ENCODE measurements around the gene COPS7A. TPM values are rescaled to one million over a fixed set of nuclear protein-coding genes. Genes with fewer than 3 reads are reported as not detected.

COPS7A gene
- total and polyA plus RNA-seq, 2 donors, result 28.0 to 39.8 TPM

GRCh38 chr12:6775185-6776174 is 51.6 kb downstream of the COPS7A start:
- Histone ChIP-seq H3K27me3 (ENCODE audit: control insufficient read depth in 2 of 2, insufficient read depth in 1 of 2, low read length in 1 of 2) (peaks cover 17 to 77% of the 10 kb centered on the region in 2 donors), H3K27ac (ENCODE audit: low read depth in 1 of 2, low read length in 1 of 2) (no peak overlapping the region), H3K4me1 (ENCODE audit: control insufficient read depth in 2 of 2, insufficient read depth in 2 of 2, low read length in 2 of 2) (peaks cover 52 to 88% of the 10 kb centered on the region in 2 donors), H3K9me3 (ENCODE audit: control insufficient read depth in 2 of 2, insufficient read depth in 1 of 2, low read length in 1 of 2) (no peaks in the 10 kb centered on the region), H3K4me3 (ENCODE audit: low read length in 2 of 2) (no peak overlapping the region), H3K36me3 (ENCODE audit: control insufficient read depth in 2 of 2, insufficient read depth in 2 of 2, low read length in 1 of 2) (no peaks in the 10 kb centered on the region)
- 96% methylated on average over 16 of the region's 16 CpGs for WGBS
- DNase-seq (ENCODE audit: low read depth in 6 of 9, low spot score in 9 of 9), result no peak

DNA sequence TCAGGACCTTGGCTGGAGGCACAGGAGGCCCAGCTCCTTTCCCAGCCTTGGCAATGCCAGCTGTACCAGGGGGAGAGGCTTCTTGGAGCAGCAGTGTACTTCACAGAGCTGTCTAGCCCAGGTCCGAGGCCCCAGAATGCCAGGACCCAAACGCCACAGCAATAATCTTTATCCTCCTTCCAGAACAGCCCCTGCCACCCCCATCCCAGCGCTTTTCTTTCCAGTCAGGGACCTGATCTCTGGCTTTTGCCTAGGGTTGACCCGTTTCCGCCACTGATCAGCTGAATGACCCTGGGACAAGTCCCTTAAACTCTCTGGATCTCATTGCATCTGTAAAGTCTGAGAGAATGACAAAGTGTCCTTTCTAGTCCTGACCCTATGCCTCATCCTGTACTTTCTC is 53.5 kb downstream of the COPS7A start:
- Histone ChIP-seq H3K4me3 (ENCODE audit: low read length in 2 of 2) (no peak overlapping the region), H3K27ac (ENCODE audit: low read depth in 1 of 2, low read length in 1 of 2) (no peak overlapping the region), H3K36me3 (ENCODE audit: control insufficient read depth in 2 of 2, insufficient read depth in 2 of 2, low read length in 1 of 2) (no peaks in the 10 kb centered on the region), H3K4me1 (ENCODE audit: control insufficient read depth in 2 of 2, insufficient read depth in 2 of 2, low read length in 2 of 2) (peaks cover 55 to 89% of the 10 kb centered on the region in 2 donors), H3K9me3 (ENCODE audit: control insufficient read depth in 2 of 2, insufficient read depth in 1 of 2, low read length in 1 of 2) (no peaks in the 10 kb centered on the region), H3K27me3 (ENCODE audit: control insufficient read depth in 2 of 2, insufficient read depth in 1 of 2, low read length in 1 of 2) (peaks cover 17 to 57% of the 10 kb centered on the region in 2 donors)
- DNase-seq (ENCODE audit: low read depth in 6 of 9, low spot score in 9 of 9), result no peak
- 98% methylated on average over 5 of the region's 5 CpGs for WGBS

DNA sequence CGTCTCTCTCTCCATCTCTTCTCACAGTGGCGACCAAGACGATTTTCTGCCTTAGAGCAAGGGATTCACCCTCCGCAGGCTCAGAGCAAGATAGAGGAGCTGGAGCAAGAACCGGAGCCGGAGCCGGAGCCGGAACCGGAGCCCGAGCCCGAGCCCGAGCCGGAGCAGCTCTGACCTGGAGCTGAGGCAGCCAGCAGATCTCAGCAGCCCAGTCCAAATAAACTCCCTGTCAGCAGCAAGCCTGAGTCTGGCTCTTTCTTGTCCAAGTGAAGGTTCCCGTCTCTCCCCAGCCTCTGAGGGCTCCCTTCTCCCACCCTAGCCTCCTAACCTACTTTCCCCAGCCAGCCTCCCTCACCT is 54.3 kb downstream of the COPS7A start:
- Histone ChIP-seq H3K27ac (ENCODE audit: low read depth in 1 of 2, low read length in 1 of 2) (peak overlapping the region in 1 of 2 donors; percentile 98), H3K4me1 (ENCODE audit: control insufficient read depth in 2 of 2, insufficient read depth in 2 of 2, low read length in 2 of 2) (peaks cover 59 to 89% of the 10 kb centered on the region in 2 donors), H3K27me3 (ENCODE audit: control insufficient read depth in 2 of 2, insufficient read depth in 1 of 2, low read length in 1 of 2) (peaks cover 12 to 49% of the 10 kb centered on the region in 2 donors), H3K4me3 (ENCODE audit: low read length in 2 of 2) (peak overlapping the region; percentile 35 to 47), H3K36me3 (ENCODE audit: control insufficient read depth in 2 of 2, insufficient read depth in 2 of 2, low read length in 1 of 2) (no peaks in the 10 kb centered on the region), H3K9me3 (ENCODE audit: control insufficient read depth in 2 of 2, insufficient read depth in 1 of 2, low read length in 1 of 2) (no peaks in the 10 kb centered on the region)
- WGBS, result 64% methylated on average over 14 of the region's 14 CpGs
- peak in 1 of 9 donors; percentile 42 for DNase-seq (ENCODE audit: low read depth in 6 of 9, low spot score in 9 of 9)

DNA sequence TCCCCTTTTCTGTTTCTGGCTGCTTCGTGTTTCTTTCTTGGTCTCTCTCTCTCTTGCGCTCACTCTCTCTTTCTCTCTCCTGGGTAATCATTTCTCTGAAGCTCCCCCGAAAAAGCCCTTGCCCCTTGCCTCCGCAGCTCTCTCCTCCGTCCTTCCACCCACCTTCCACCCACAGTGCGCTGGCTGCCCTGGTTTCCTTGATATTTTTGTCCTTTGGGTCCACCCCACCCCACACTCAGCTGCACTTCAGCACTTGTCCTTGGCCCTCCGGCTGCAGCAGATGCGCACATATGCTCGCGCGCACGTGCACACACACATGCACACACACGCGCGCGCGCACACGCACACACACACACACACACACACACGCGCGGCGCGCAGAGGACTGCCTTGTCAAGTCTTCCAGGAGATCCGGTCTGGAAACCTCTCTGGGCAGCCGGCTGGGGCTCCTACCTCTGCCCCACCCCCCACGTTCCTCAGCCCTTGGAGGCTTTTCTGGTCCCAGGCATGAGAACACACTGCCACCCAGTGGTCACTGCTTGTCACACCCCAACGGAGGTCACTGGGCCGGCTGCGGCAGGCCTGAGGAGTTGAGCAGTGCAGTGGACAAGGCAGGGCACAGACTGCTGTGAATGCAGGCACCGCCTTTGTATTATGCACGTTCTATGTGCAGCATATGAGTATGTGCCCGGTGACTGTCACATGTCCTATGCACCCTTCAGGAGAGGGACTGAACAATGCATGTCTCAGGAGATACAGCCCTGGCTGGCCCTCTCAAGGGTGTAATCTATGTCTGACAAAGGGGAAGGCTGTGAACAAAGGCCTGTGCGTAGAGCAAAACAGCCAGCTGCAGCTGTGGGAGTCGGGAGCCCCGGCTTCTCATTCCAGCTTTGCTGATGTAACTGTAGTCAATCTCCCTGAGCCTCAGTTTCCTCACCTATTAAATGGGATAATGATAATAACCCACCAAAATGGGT is 55.0 kb downstream of the COPS7A start:
- WGBS, result 5% methylated on average over 35 of the region's 35 CpGs
- peak; percentile 76 to 94 (median 87) for DNase-seq (ENCODE audit: low read depth in 6 of 9, low spot score in 9 of 9)

GRCh38 chr12:6779708-6780432 is 56.0 kb downstream of the COPS7A start:
- no peaks in the 10 kb centered on the region for H3K9me3 ChIP-seq (ENCODE audit: control insufficient read depth in 2 of 2, insufficient read depth in 1 of 2, low read length in 1 of 2)
- 81% methylated on average over 6 of the region's 6 CpGs for WGBS
- DNase-seq (ENCODE audit: low read depth in 6 of 9, low spot score in 9 of 9), result peak in 2 of 9 donors; percentile 56 to 76
- peak overlapping the region; percentile 67 to 98 for H3K27ac ChIP-seq (ENCODE audit: low read depth in 1 of 2, low read length in 1 of 2)
- H3K4me1 ChIP-seq (ENCODE audit: control insufficient read depth in 2 of 2, insufficient read depth in 2 of 2, low read length in 2 of 2), result peaks cover 68 to 91% of the 10 kb centered on the region in 2 donors
- no peak overlapping the region for H3K4me3 ChIP-seq (ENCODE audit: low read length in 2 of 2)
- peaks cover 0 to 33% of the 10 kb centered on the region in 2 donors for H3K27me3 ChIP-seq (ENCODE audit: control insufficient read depth in 2 of 2, insufficient read depth in 1 of 2, low read length in 1 of 2)
- no peaks in the 10 kb centered on the region for H3K36me3 ChIP-seq (ENCODE audit: control insufficient read depth in 2 of 2, insufficient read depth in 2 of 2, low read length in 1 of 2)

More for the DNA sequence above, 55.0 kb downstream of the COPS7A start:
- peaks cover 62 to 91% of the 10 kb centered on the region in 2 donors for H3K4me1 ChIP-seq (ENCODE audit: control insufficient read depth in 2 of 2, insufficient read depth in 2 of 2, low read length in 2 of 2)
- H3K4me3 ChIP-seq (ENCODE audit: low read length in 2 of 2), result peak overlapping the region; percentile 35 to 47
- no peaks in the 10 kb centered on the region for H3K9me3 ChIP-seq (ENCODE audit: control insufficient read depth in 2 of 2, insufficient read depth in 1 of 2, low read length in 1 of 2)
- peak overlapping the region; percentile 87 to 98 for H3K27ac ChIP-seq (ENCODE audit: low read depth in 1 of 2, low read length in 1 of 2)
- peaks cover 6 to 43% of the 10 kb centered on the region in 2 donors for H3K27me3 ChIP-seq (ENCODE audit: control insufficient read depth in 2 of 2, insufficient read depth in 1 of 2, low read length in 1 of 2)
- no peaks in the 10 kb centered on the region for H3K36me3 ChIP-seq (ENCODE audit: control insufficient read depth in 2 of 2, insufficient read depth in 2 of 2, low read length in 1 of 2)

DNA sequence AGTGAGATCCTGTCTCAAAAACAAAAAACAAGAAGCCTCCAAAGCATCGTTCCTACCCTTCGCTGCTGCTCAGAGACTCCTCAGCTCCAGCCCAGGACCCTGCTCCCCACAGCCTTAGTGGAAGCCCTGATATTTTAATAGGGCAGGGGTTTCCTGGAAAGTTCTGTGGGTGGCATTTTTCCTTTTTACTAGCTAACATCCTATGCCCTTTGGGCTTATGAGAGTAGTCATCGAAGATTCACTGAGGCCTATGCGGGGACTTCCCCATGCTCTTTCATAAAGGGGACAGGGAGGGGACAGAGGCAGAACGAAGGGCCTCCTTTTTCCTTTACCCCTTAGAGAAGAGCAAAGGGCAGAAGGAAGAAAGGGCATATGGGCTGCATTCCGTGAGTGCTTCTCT is 56.7 kb downstream of the COPS7A start:
- no peak overlapping the region for H3K4me3 ChIP-seq (ENCODE audit: low read length in 2 of 2)
- H3K4me1 ChIP-seq (ENCODE audit: control insufficient read depth in 2 of 2, insufficient read depth in 2 of 2, low read length in 2 of 2), result peaks cover 72 to 91% of the 10 kb centered on the region in 2 donors
- H3K27me3 ChIP-seq (ENCODE audit: control insufficient read depth in 2 of 2, insufficient read depth in 1 of 2, low read length in 1 of 2), result peaks cover 0 to 26% of the 10 kb centered on the region in 2 donors
- H3K27ac ChIP-seq (ENCODE audit: low read depth in 1 of 2, low read length in 1 of 2), result peak overlapping the region; percentile 74 to 98
- H3K9me3 ChIP-seq (ENCODE audit: control insufficient read depth in 2 of 2, insufficient read depth in 1 of 2, low read length in 1 of 2), result no peaks in the 10 kb centered on the region
- H3K36me3 ChIP-seq (ENCODE audit: control insufficient read depth in 2 of 2, insufficient read depth in 2 of 2, low read length in 1 of 2), result no peaks in the 10 kb centered on the region
- no peak for DNase-seq (ENCODE audit: low read depth in 6 of 9, low spot score in 9 of 9)
- WGBS, result 93% methylated on average over 6 of the region's 6 CpGs

Other genes starting within 250 kb of the COPS7A start
- 252 TPM for gene MRPL51, start 230.8 kb upstream of the COPS7A start, total RNA-seq
- 136 TPM for gene MRPL51, start 230.8 kb upstream of the COPS7A start, polyA plus RNA-seq
- gene NCAPD2, start 229.9 kb upstream of the COPS7A start, total RNA-seq, result 69.6 TPM
- gene NCAPD2, start 229.9 kb upstream of the COPS7A start, polyA plus RNA-seq, result 18.8 TPM
- gene GAPDH, start 189.5 kb upstream of the COPS7A start, total RNA-seq, result 3,026 TPM
- 1,220 TPM for gene GAPDH, start 189.5 kb upstream of the COPS7A start, polyA plus RNA-seq
- gene IFFO1, start 168.0 kb upstream of the COPS7A start, total RNA-seq, result 6.7 TPM
- 52.0 TPM for gene IFFO1, start 168.0 kb upstream of the COPS7A start, polyA plus RNA-seq
- gene NOP2, start 155.8 kb upstream of the COPS7A start, total RNA-seq, result 31.1 TPM
- 45.5 TPM for gene NOP2, start 155.8 kb upstream of the COPS7A start, polyA plus RNA-seq
- 177 TPM for gene CHD4, start 116.7 kb upstream of the COPS7A start, total RNA-seq
- 230 TPM for gene CHD4, start 116.7 kb upstream of the COPS7A start, polyA plus RNA-seq
- 2.4 TPM for gene LPAR5, start 88.1 kb upstream of the COPS7A start, total RNA-seq
- gene LPAR5, start 88.1 kb upstream of the COPS7A start, polyA plus RNA-seq, result 3.2 TPM
- gene ACRBP, start 76.6 kb upstream of the COPS7A start, total RNA-seq, result 2.0 TPM
- 10.5 TPM for gene ACRBP, start 76.6 kb upstream of the COPS7A start, polyA plus RNA-seq
- 74.0 TPM for gene ING4, start 60.9 kb upstream of the COPS7A start, total RNA-seq
- 70.0 TPM for gene ING4, start 60.9 kb upstream of the COPS7A start, polyA plus RNA-seq
- gene ZNF384, start 34.7 kb upstream of the COPS7A start, total RNA-seq, result 17.2 TPM
- 39.3 TPM for gene ZNF384, start 34.7 kb upstream of the COPS7A start, polyA plus RNA-seq
- 0.09 TPM for gene PIANP, start 23.2 kb upstream of the COPS7A start, total RNA-seq
- gene PIANP, start 23.2 kb upstream of the COPS7A start, polyA plus RNA-seq, result 0.23 TPM
- gene MLF2, start 29.1 kb downstream of the COPS7A start, total RNA-seq, result 69.5 TPM
- 131 TPM for gene MLF2, start 29.1 kb downstream of the COPS7A start, polyA plus RNA-seq
- 21.9 TPM for gene PTMS, start 42.3 kb downstream of the COPS7A start, total RNA-seq
- 186 TPM for gene PTMS, start 42.3 kb downstream of the COPS7A start, polyA plus RNA-seq
- 1.5 TPM for gene LAG3, start 48.5 kb downstream of the COPS7A start, total RNA-seq
- 4.8 TPM for gene LAG3, start 48.5 kb downstream of the COPS7A start, polyA plus RNA-seq
- gene CD4, start 65.5 kb downstream of the COPS7A start, total RNA-seq, result 91.9 TPM
- gene CD4, start 65.5 kb downstream of the COPS7A start, polyA plus RNA-seq, result 50.9 TPM
- 1.4 TPM for gene GPR162, start 97.8 kb downstream of the COPS7A start, total RNA-seq
- 4.4 TPM for gene GPR162, start 97.8 kb downstream of the COPS7A start, polyA plus RNA-seq
- 1.0 TPM for gene P3H3, start 104.4 kb downstream of the COPS7A start, total RNA-seq
- 4.4 TPM for gene P3H3, start 104.4 kb downstream of the COPS7A start, polyA plus RNA-seq
- 0.14 TPM for gene GNB3, start 116.9 kb downstream of the COPS7A start, total RNA-seq
- 1.3 TPM for gene GNB3, start 116.9 kb downstream of the COPS7A start, polyA plus RNA-seq
- gene CDCA3, start 127.2 kb downstream of the COPS7A start, total RNA-seq, result 44.3 TPM
- 5.9 TPM for gene CDCA3, start 127.2 kb downstream of the COPS7A start, polyA plus RNA-seq
- 61.1 TPM for gene USP5, start 128.1 kb downstream of the COPS7A start, total RNA-seq
- gene USP5, start 128.1 kb downstream of the COPS7A start, polyA plus RNA-seq, result 32.2 TPM
- 628 TPM for gene TPI1, start 143.5 kb downstream of the COPS7A start, total RNA-seq
- gene TPI1, start 143.5 kb downstream of the COPS7A start, polyA plus RNA-seq, result 282 TPM
- gene SPSB2, start 149.3 kb downstream of the COPS7A start, total RNA-seq, result 10.7 TPM
- gene SPSB2, start 149.3 kb downstream of the COPS7A start, polyA plus RNA-seq, result 14.9 TPM
- gene LRRC23, start 180.8 kb downstream of the COPS7A start, total RNA-seq, result 6.2 TPM
- 11.5 TPM for gene LRRC23, start 180.8 kb downstream of the COPS7A start, polyA plus RNA-seq
- gene ENO2, start 190.5 kb downstream of the COPS7A start, total RNA-seq, result 12.1 TPM
- 29.3 TPM for gene ENO2, start 190.5 kb downstream of the COPS7A start, polyA plus RNA-seq
- 1.6 TPM for gene ATN1, start 203.9 kb downstream of the COPS7A start, total RNA-seq
- gene ATN1, start 203.9 kb downstream of the COPS7A start, polyA plus RNA-seq, result 30.3 TPM
- gene RNU7-1, start 219.8 kb downstream of the COPS7A start, total RNA-seq, result not detected
- not detected for gene RNU7-1, start 219.8 kb downstream of the COPS7A start, polyA plus RNA-seq
- 446 TPM for gene C12orf57, start 220.0 kb downstream of the COPS7A start, total RNA-seq
- gene C12orf57, start 220.0 kb downstream of the COPS7A start, polyA plus RNA-seq, result 421 TPM
- 147 TPM for gene PTPN6, start 227.3 kb downstream of the COPS7A start, total RNA-seq
- 213 TPM for gene PTPN6, start 227.3 kb downstream of the COPS7A start, polyA plus RNA-seq
- gene PHB2, start 246.6 kb downstream of the COPS7A start, total RNA-seq, result 288 TPM
- 149 TPM for gene PHB2, start 246.6 kb downstream of the COPS7A start, polyA plus RNA-seq
- gene EMG1, start 246.9 kb downstream of the COPS7A start, total RNA-seq, result 56.2 TPM
- 27.6 TPM for gene EMG1, start 246.9 kb downstream of the COPS7A start, polyA plus RNA-seq